K562 treated with DMSO at 1 percent for 4 hours (cell line): ENCODE results near the gene DNM3. TPM values are rescaled to one million over a fixed set of nuclear protein-coding genes. Genes with fewer than 3 reads are reported as not detected.

ENCODE experiments used
- total RNA-seq: library from RNA; unstranded; fragments of 300-600 nt; gene quantifications from 2 replicates; pipeline ENCODE4 v1.2.3, GENCODE V29; 2022; ENCODE audit not compliant: insufficient read depth

DNM3 gene
- 0.07 TPM in 1 of 2 replicates, not detected in the other for total RNA-seq

DNA sequence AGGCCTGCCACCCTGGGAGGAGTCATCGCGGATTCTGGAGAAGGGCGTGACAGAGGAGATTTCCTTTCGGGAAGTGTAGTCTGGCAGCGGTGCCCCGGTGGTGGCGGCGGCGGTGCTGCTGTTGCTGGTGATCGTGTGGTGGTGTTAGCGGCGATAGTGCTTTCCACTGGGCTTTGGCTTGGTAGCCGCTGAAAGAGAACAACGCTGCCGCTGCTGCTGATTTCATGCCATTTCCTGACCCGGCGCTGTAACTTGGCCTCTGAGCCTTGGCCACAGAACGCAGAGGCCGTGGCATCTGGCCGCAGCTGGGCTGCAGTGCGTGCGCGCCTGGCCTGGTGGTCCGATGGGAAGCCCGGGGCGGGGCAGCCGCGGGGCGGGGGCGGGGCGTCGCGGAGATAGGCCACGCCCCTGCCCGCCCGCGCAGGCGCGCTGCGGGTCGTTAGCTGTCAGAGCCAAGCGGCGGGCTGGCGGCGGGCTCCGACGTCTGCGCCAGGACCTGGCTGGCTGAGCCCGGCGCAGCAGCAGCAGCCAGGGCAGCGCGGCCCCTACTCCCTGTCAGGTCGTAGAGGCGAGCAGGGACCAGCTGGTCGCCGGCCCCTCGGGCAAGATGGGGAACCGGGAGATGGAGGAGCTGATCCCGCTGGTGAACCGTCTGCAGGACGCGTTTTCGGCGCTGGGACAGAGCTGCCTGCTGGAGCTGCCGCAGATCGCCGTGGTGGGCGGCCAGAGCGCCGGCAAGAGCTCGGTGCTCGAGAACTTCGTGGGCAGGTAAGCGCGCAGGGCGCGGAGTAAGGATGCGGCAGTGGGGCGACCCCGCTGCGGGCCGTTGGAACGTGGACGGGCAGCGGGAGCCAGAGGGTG lies at the start of gene DNM3:
DNM3 (plus strand) TSS at position 449 of the 861 bp plus-strand sequence; CDS start at position 608, 159 bp downstream.

DNA sequence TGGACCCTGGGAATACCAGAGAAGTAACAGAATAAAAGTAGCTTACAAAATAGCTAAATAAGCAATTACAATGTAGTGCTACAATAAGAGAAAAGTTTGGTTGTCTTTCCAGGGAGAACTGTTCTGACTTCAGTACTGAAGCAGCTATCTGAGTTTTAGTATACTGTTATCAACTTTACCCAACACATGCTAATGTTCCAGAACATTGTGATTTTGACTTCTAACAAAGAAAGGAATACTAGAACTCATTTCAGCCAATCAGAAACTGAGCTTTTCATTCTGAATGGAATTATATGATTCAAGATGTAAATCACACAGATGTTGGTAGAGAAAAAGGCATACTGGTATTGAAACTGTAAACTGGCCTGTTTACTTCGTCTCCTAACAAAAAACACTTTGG lies 579.1 kb downstream of the DNM3 start, which contains the start of gene C1orf105:
C1orf105 (plus strand) TSS at position 301 of the 400 bp plus-strand sequence. CDS start 201 bp downstream, outside the sequence.

DNA sequence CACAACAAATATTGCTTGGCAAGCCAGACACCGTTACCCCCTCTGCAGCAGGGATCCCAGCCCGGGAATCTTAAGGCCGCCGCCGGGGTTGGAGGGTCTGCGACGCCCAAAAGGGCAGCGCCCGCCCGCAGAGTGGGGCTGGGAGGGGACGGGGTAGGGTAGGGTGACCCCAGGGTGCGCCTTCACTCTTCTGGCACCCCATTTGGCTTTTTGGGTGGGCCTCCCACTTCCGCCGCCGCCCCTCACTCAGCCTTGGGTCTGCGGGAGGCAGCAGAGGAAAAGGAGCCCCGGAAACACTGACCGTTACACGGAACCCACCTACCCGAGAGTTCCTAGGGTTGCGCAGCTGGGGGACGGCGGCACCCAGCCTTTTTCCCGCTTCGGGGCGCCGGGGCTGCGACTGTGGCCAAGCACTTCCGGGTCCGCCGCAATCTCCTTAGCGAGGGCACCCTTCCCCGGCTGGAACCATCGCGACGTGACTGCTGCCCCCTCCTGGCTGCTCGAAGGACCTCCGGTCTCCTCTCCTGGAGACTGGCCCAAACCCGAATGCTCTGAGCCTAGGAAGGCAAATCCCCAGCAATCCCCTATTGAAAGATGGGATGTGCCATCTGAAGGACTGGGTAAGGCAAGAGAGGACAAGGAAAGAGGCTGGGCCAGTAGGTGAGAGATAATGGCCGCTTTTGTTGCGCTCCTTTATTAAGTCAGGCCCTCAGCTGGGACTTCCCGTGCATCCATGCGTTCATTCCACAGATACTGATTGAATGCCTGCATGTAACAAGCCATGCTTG lies 602.6 kb downstream of the DNM3 start, which contains the start of gene PIGC:
PIGC (minus strand) TSS at position 404 of the 788 bp plus-strand sequence. CDS start 1,447 bp downstream, outside the sequence.

Other genes with a start within 250 kb of the DNM3 start
- gene MYOCOS, start 219.3 kb upstream of the DNM3 start, total RNA-seq, result not detected in 2 replicates
- gene MYOC, start 188.8 kb upstream of the DNM3 start, total RNA-seq, result not detected in 2 replicates
- gene VAMP4, start 99.4 kb upstream of the DNM3 start, total RNA-seq, result 5.4 and 6.9 TPM in 2 replicates
- 37.0 and 37.8 TPM in 2 replicates for gene METTL13, start 59.8 kb upstream of the DNM3 start, total RNA-seq